Heart left ventricle (tissue), 16 donors: ENCODE measurements around the gene AFF4. TPM values are rescaled to one million over a fixed set of nuclear protein-coding genes. Genes with fewer than 3 reads are reported as not detected.
A peak's percentile ranks its signal among the peaks of the same experiment; 100 is the strongest.

ENCODE experiments used
- ATAC-seq, 4 donors: fragments of 200-7000 bp; cut with Tn5 transposase; one replicate each; pipeline ENCODE4 v1.9.1; 2020 to 2022; ENCODE audit warnings: moderate library complexity in 4 of 4, mild to moderate bottlenecking in 3 of 4, moderate number of reproducible peaks in 1 of 4
- DNase-seq, 5 donors: peaks; one replicate each; pipeline ENCODE4 v3.0.0-alpha.2; 2020
- H3K27ac ChIP-seq, 12 donors: fragments of 200-600 bp; sonication (generic) in 4 of 12; one replicate each; pipeline versions ENCODE4 v1.5.0 to v1.8.0; 2016 to 2022; ENCODE audit warnings: mild to moderate bottlenecking in 2 of 12
- H3K27me3 ChIP-seq, 9 donors: fragments of 200-600 bp; sonication (generic) in 2 of 9; one replicate each; pipeline versions ENCODE4 v1.5.1 to v1.8.0; 2016 to 2022; ENCODE audit warnings: mild to moderate bottlenecking in 3 of 9
- H3K36me3 ChIP-seq, 9 donors: fragments of 200-600 bp; sonication (generic) in 2 of 9; one replicate each; pipeline versions ENCODE4 v1.5.0 to v1.8.0; 2018 to 2022; ENCODE audit warnings: mild to moderate bottlenecking in 2 of 9
- H3K4me1 ChIP-seq, 12 donors: fragments of 200-600 bp; sonication (generic) in 4 of 12; one replicate each; pipeline versions ENCODE4 v1.5.0 to v1.8.0; 2016 to 2022; ENCODE audit warnings: mild to moderate bottlenecking in 3 of 12
- H3K4me3 ChIP-seq, 12 donors: fragments of 200-600 bp; sonication (generic) in 4 of 12; one replicate each; pipeline versions ENCODE4 v1.5.0 to v1.8.0; 2017 to 2022; ENCODE audit warnings: mild to moderate bottlenecking in 9 of 12, moderate library complexity in 4 of 12
- H3K9me3 ChIP-seq, 12 donors: fragments of 200-600 bp; sonication (generic) in 4 of 12; one replicate each; pipeline versions ENCODE4 v1.5.0 to v1.8.0; 2016 to 2022; ENCODE audit warnings: mild to moderate bottlenecking in 1 of 12
- CTCF ChIP-seq, 12 donors: fragments of 200-600 bp; sonication (generic) in 4 of 12; IDR thresholded peaks; one replicate each; pipeline versions ENCODE4 v1.5.0 to v1.8.0; 2018 to 2022; ENCODE audit warnings: antibody characterized with exemption in 12 of 12, mild to moderate bottlenecking in 5 of 12
- POLR2A ChIP-seq, 2 donors: fragments of 450-650 bp; IDR thresholded peaks; one replicate each; pipeline ENCODE4 v1.6.1; 2017; ENCODE audit warnings: antibody characterized with exemption in 2 of 2, mild to moderate bottlenecking in 2 of 2, moderate library complexity in 2 of 2
- WGBS, 4 donors: extraction: QIAGEN DNeasy Blood & Tissue Kit in 2 of 4; methylation state at CpG; one replicate each; pipeline versions ENCODE4 v1.1.5 to v1.1.7; 2013 to 2018; 5-methylcytosine and 5-hydroxymethylcytosine counted together
- intact Hi-C, 10 donors: fragments of 100-400 bp; cut with DNase I; formaldehyde crosslinking; loops; one replicate each; pipeline versions ENCODE4 v1.11.1 to v1.14.2; 2022
- polyA plus RNA-seq, 2 donors: library from polyadenylated mRNA; stranded (reverse); fragments of 200-250 nt; gene quantifications; one replicate each; pipeline ENCODE4 v1.2.3, GENCODE V29; 2013
- total RNA-seq, 9 donors: library from RNA; depleted of rRNA in 2 of 9; stranded (reverse); fragments of >200 nt in 2 of 9; fragmentation: NEBNext Ultra II Directional in 3 of 9; extraction: Animal tissue kit (Norgen Biotek cat#: 25700) in 3 of 9; gene quantifications; one replicate each; pipeline versions ENCODE4 v1.1.0 to v1.2.4, GENCODE V29; 2016 to 2023
- donor health status: ischemic (EF 13 %, LVEDD 7.1; RV severe dilation, severe dysfunction).
- donor health status: healthy with polysubstance abuse.
- donor health status: DM: no; HTN: yes; CAD: no.
- donor health status: DM: no; HTN: no; CAD: no.
- donor health status: ischemic (EF 25% LVEDD 6.9; RV normal size, moderate dysfunction).
- donor health status: ischemic (EF 25% LVEDD 5.7; RV mildly dilated, moderate dysfunction).
- donor health status: healthy.
- donor health status: DM: yes; HTN: yes; CAD: no.
- donor health status: ischemic (EF 35%, LVEDD 5.7; RV mildly dilated, moderate dysfunction).
- donor health status: nonischemic (EF 11% LVEDD 7.7; RV severe dilation, severe dysfunction).
- donor health status: DM: yes; HTN: yes; CAD: no.
- donor health status: PGD.
- donor health status: ischemic (EF 29% LVEDD 5.4; RV normal size, mild dysfunction).
- donor health status: nonischemic (EF 23%, LVEDD 6.1; RV moderate dilation, normal function).

Gene AFF4
- total and polyA plus RNA-seq, 11 donors = 6.7 to 65.8 (median 45.1) TPM

GRCh38 chr5:132895719-132896305, 67.6 kb downstream of the AFF4 start:
- intact Hi-C loops = loop anchor here in 2 of 10 donors (5.0 to 10.0 kb wide), 2 partner anchors 61 to 69 kb away; partner anchors contain the start of gene AFF4 (in 1 of the 2)
- ATAC-seq (peak; percentile 34 to 61 (median 56)), DNase-seq (no peak)
- WGBS, 4 donors = 66 to 74% (median 70%) methylated on average over 4 of the region's 4 CpGs
- Histone ChIP-seq H3K4me1 (peaks cover 0 to 24% (median 5%) of the 10 kb centered on the region in 12 donors), H3K36me3 (peaks cover 0 to 99% (median 92%) of the 10 kb centered on the region in 9 donors), H3K27me3 (no peaks in the 10 kb centered on the region), H3K4me3 (no peak overlapping the region), H3K27ac (peak overlapping the region in 6 of 12 donors; percentile 9 to 73 (median 41)), H3K9me3 (no peaks in the 10 kb centered on the region)
- no peak for TF ChIP-seq CTCF (IDR thresholded peaks at IDR 0.05)
- TF ChIP-seq POLR2A (IDR thresholded peaks at IDR 0.05) = no peak

GRCh38 chr5:132890817-132891216, 72.6 kb downstream of the AFF4 start:
- 92 to 96% (median 95%) methylated on average over 4 of the region's 4 CpGs for WGBS, 4 donors
- Histone ChIP-seq H3K27ac (no peak overlapping the region), H3K9me3 (no peaks in the 10 kb centered on the region), H3K27me3 (no peaks in the 10 kb centered on the region), H3K36me3 (peaks cover 2 to 100% (median 99%) of the 10 kb centered on the region in 9 donors), H3K4me1 (peaks cover 0 to 15% (median 1%) of the 10 kb centered on the region in 12 donors), H3K4me3 (no peak overlapping the region)
- TF ChIP-seq CTCF (IDR thresholded peaks at IDR 0.05) (no peak), POLR2A (IDR thresholded peaks at IDR 0.05) (no peak)
- no peak for ATAC-seq
- no peak for DNase-seq
- intact Hi-C loops = loop anchor here in 1 of 10 donors (10.0 kb wide), 1 partner anchor 74 kb away; the partner anchor contains the start of gene AFF4

GRCh38 chr5:132889501-132889900, 73.9 kb downstream of the AFF4 start:
- DNase-seq (no peak), ATAC-seq (no peak)
- intact Hi-C loops = loop anchor here in 2 of 10 donors (5.0 to 10.0 kb wide), 2 partner anchors 62 to 505 kb away; no protein-coding TSS in a partner anchor
- Histone ChIP-seq H3K27me3 (no peaks in the 10 kb centered on the region), H3K4me1 (peaks cover 0 to 8% (median 0%) of the 10 kb centered on the region in 12 donors), H3K36me3 (peaks cover 2 to 100% (median 99%) of the 10 kb centered on the region in 9 donors), H3K9me3 (no peaks in the 10 kb centered on the region), H3K27ac (no peak overlapping the region), H3K4me3 (no peak overlapping the region)
- TF ChIP-seq POLR2A (IDR thresholded peaks at IDR 0.05) (no peak), CTCF (IDR thresholded peaks at IDR 0.05) (no peak)

- DNase-seq (no peak), ATAC-seq (no peak)
- Histone ChIP-seq H3K27me3 (no peaks in the 10 kb centered on the region), H3K9me3 (no peaks in the 10 kb centered on the region), H3K4me1 (peaks cover 0 to 3% (median 0%) of the 10 kb centered on the region in 12 donors), H3K4me3 (no peak overlapping the region), H3K27ac (peak overlapping the region in 1 of 12 donors; percentile 28), H3K36me3 (peaks cover 2 to 100% (median 95%) of the 10 kb centered on the region in 9 donors)
- TF ChIP-seq POLR2A (IDR thresholded peaks at IDR 0.05) (no peak), CTCF (IDR thresholded peaks at IDR 0.05) (no peak)
- intact Hi-C loops = loop anchor here in 2 of 10 donors (5.0 to 10.0 kb wide), 2 partner anchors 60 to 502 kb away; no protein-coding TSS in a partner anchor
- 10 to 36% (median 20%) methylated on average over 1 of the region's 1 CpG for WGBS, 4 donors
Observed at GRCh38 chr5:132887283-132887682, 76.2 kb downstream of the AFF4 start.
